PC-3 (cell line): ENCODE measurements around the gene PCNX2.

Experiments used
- CTCF ChIP-seq: fragments of 300-600 bp; sonication (generic); conservative IDR thresholded peaks from 2 replicates; pipeline ENCODE4 v1.5.1; 2017; ENCODE audit warnings: antibody characterized with exemption, low read depth, mild to moderate bottlenecking, low read length
- EZH2phosphoT487 ChIP-seq: fragments of 300-600 bp; sonication (generic); IDR thresholded peaks from 2 replicates; pipeline ENCODE4 v1.6.1; 2018; ENCODE audit warnings: mild to moderate bottlenecking, antibody characterized with exemption, low read length, borderline replicate concordance

GRCh38 chr1:233166896-233167295 is 128.6 kb downstream of the PCNX2 start:
- TF ChIP-seq CTCF (no peak), EZH2phosphoT487 (no peak)
